ENCODE measurements around the gene FRS3.

Gene FRS3

DNA sequence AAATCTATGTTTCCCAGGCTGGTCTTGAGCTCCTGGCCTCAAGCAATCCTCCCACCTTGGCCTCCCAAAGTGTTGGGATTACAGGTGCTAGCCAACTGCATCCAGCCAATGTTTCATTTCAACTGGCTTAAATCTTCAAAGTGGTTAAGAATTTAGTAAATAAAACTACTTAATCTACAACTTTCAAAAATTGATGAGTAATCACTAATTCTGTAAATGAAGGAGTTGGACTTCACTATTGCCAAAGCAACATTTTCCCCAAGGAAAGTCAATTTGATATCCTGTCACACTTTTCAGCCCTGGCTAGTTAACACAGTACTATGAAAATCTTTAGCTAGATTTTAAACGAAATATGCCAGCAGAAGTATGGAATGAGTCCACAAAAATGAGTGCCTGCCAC lies 11.6 kb upstream of the FRS3 start:
- no peak overlapping the region for H3K4me3 ChIP-seq (ENCODE audit: low read depth, low read length)

DNA sequence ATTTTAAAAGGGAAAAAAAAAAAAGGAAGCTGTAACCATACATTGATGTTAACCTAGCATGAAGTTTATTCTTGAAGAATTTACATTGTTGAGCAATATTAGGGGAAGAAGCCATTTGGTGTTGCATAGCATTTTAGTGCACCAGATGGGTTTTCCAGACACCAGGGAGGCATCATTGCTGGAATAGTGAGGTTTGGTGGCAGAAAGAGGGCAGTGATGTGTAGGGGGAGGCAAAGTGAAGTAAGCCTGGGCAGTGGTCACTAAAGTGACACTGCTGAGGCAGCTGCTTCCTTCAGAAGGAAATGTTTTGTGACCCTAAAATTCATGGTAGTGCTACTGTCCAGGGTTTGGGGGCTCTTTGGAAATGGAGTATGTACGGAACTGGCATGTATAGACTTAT lies 10.3 kb upstream of the FRS3 start:
- H3K4me3 ChIP-seq (ENCODE audit: low read depth, low read length) = no peak overlapping the region

DNA sequence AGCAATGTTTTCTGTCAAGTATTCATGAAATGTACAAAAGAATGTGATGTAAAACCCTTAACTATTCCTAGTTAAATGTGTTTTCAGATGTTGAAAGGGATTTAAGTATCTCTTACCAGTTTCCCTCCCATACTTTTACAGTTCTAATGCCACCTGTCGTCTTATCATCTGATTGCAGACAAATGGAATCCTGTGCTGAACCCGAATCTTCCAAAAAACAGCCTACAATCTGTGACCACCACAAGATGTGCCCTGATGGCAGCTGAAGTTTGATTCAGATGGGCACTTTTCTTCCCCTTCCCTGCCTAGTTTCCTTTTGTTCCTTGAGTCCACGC lies 9.7 kb upstream of the FRS3 start:
- no peak overlapping the region for H3K4me3 ChIP-seq (ENCODE audit: low read depth, low read length)

DNA sequence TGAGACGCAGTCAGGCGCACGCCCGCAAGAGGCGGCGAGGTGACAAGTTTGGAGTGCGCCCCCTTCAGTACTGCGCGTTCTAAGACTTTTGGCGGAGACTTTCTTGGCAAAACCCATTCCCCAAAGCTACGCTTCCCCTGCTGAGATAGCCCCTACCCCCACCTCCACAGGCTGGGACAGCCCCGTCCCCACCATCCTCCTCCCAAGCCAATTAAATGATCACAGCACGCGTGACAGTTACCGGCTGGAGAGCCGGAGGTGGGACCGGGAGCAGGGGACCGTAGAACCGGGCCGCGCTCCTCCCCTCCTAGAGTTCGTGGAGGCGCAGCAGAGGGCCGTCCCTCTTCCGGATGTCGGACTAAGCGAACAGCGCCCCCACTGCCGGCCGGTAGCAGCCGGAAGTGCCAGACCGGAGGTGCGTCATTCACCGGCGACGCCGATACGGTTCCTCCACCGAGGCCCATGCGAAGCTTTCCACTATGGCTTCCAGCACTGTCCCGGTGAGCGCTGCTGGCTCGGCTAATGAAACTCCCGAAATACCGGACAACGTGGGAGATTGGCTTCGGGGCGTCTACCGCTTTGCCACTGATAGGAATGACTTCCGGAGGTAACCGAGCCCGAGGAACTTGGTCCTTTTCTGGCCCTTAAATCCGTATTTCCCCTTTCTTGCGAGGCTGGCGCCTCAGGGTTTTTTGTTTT lies 7.7 kb upstream of the FRS3 start, which contains the start of gene TOMM6:
TSS of gene TOMM6 (plus strand) at position 476 of the 699 bp plus-strand sequence. CDS start at position 480, 4 bp downstream.
- peak within 1 kb of the TSS; percentile 100 for H3K4me3 ChIP-seq (ENCODE audit: low read depth, low read length)

DNA sequence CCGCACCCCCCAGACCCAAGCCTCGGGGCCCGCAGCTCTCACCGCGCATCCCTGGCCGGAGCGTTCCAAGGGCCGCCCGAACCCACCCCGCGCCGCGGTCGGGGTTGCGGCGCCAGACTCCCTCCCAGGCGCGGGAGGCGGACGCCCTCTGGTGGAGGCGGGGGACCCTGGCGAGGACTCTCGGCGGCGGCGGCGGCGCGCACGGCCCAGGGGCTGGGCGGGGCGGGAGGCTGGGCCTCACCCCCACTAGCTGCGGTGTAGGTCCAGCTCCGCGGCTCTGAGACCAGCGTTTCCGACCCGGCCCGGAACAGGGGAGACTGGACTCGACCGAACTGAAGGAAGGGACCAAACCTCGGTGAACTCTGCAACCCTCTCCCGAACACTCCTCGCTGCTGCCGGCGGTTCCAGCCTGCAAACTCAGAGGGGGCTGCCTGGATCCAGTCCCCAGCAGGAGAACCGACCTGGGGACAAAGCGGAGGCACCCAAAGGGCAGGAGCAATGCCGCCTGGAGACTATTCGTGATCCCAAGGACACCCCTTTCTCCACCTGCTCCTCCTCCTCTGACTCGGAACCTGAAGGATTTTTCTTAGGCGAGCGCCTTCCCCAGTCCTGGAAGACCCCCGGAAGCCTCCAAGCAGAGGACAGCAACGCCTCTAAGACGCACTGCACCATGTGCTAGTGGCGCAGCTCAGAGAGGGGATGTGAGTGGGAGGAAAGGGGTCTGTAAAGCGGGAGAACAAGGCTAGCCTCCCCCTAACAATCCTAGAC lies 6.9 kb upstream of the FRS3 start:
- H3K4me3 ChIP-seq (ENCODE audit: low read depth, low read length) = peak overlapping the region; percentile 100

DNA sequence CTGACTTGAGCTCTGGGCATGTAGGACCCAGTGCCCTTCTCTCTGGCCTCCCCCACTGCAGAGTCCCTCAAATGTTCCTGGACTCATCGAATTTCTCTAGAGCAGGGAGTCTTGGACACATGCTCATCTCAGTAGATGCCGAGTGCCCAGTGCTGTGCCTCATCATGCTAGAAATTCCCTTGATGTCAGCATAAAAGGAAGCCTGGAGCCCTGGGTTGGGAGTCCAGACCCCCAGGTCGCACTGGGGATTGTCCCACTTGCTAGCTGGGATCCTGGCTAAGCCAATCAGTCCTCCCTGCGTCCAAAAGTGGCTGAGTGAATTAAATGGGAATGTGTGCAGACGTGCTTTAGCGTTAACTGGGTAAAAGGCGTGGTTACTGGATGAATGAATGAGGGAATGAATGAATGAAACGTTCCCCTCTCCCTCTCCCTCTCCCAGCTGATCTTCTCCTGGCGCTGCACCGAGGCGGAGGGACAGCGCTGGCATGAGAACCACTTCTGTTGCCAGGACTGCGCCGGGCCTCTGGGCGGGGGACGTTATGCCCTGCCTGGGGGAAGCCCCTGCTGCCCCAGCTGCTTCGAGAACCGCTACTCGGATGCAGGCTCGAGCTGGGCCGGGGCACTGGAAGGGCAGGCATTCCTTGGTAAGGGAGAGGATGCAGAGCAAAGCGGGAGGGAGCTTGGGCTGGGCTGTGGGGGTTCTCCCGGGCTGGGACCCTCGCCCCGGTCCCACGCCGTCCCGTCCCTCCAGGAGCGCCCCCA lies 6.2 kb upstream of the FRS3 start:
- peak overlapping the region; percentile 25 for H3K4me3 ChIP-seq (ENCODE audit: low read depth, low read length)

DNA sequence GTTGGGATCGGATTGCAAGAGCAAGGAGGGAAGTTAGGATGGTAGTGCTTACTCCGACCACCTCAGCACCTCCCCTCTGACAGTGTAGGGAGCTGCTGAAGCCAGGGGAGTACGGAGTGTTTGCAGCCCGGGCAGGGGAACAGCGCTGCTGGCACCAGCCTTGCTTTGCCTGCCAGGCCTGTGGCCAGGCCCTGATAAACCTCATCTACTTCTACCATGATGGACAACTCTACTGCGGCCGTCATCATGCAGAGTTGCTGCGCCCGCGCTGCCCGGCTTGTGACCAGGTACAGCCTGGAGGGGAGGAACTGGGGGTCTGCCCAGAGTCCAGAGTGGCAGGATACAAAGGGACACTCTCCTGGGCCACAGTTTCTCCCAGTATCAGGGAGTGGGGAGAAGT lies 5.6 kb upstream of the FRS3 start:
- H3K4me3 ChIP-seq (ENCODE audit: low read depth, low read length) = no peak overlapping the region

DNA sequence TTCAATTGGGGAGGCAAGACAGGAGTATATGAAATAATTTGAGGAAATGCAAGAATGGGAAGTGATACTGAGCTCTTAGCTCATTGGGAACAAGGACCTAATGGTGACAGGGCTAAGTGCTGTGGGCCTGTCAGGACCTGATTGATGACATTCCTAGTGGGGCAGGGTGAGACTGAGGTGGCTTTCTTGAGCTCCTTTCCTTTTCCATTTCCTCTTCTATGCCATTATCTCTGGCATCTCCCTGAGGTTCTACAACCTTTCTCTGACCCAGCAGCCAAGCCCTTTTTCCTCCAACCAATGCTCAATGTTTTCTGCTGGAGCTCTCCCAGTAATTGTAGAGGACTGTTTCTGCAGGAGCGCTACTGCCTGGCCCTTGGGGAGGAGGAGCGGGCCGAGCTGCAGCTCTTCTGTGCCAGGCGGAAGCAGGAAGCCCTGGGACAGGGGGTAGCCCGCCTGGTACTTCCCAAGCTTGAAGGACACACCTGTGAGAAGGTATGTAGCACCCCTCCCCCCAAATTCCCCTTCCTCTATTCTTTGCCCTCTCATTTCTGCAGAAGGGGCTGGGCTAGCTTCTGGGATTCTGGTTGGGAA lies 5.0 kb upstream of the FRS3 start:
- no peak overlapping the region for H3K4me3 ChIP-seq (ENCODE audit: low read depth, low read length)

DNA sequence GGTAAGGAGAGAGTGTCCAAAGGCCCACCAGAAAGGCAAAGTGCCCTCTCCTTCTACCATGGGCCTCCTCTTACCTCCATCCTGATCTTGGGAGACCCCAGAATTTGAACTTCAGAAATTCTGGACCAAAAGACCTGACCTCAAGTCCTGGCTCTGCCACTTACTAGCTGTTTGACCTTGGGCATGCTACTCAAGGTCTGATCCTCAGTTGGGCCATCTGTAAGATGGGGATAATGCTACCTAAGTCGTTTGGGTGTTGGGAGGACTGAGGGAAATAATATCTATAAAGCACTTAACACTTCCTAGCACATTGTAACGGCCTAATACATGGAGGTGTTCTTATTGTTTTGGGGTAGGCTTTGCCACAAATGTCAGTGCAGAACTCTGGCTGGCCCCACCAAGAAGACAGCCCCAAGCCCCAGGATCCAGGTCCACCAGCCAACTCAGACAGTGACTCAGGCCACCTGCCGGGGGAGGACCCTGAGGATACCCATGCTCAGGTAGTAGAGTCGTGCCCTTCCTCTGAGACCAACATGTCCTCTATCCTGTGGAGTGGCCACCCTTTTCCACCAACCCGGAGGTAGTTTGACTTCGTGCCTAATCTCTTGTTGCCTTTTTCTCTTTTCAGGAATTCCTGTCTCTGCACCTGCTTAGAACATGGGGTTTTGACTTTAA lies 3.5 kb upstream of the FRS3 start:
- H3K4me3 ChIP-seq (ENCODE audit: low read depth, low read length) = no peak overlapping the region

DNA sequence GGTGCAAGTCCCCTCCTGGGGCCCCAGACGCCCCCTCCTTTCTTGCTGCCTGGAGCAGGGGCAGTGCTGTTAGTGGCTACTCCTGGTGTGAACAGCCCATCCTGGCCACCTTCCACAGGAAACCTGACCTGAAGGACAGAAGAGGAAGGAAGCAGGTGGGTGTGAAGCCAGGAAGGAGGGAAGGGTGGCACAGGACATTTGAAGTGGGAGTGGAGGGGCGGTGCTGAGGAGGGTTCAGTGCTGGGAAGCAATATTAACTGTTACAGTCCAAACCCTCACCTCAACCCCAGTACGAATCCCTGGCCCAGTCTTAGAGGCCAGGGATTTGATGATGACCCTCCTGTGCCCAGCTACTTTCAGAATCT lies 1.6 kb upstream of the FRS3 start:
- H3K4me3 ChIP-seq (ENCODE audit: low read depth, low read length) = no peak overlapping the region

DNA sequence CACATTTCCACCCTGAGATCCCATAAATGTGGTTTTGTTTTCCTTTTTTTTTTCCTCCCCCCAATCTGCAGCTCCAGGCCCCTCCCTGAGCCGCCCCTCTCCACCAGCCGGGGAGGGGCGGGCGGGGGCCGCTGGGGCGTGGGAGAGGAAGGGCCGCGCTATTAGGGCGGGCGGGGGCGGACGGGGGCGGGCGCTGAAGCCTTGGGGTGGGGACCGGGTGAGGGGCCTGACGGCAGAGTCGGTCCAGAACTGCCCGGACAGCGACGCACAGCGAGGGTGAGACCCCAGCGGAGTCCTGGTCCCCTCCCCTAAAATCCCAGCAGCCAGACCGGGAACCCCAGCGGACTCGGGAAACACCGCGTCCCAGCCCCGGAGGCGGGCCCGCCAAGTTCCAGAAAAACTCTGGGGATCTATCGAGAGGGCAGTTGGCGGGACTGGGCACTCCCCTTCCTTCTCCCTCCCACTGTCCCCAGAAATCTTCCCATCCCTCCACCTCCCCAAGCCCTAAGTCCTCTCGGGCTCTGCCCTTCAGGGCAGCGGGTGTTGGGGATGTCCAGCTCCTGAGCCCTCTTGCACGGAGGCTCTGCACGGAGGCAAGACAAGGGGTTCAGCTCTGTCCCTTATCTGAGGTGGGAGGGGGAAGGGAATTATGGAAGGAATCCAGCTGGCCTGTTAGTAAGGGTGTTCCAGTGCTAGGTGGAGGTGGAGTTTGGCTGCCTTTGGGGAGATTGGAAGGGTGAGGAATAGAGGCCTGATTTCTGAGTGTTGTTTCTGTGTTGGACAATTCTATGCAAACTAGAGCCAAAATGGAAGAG lies 1.1 kb upstream of the FRS3 start, which contains the start of gene PRICKLE4:
TSS of gene PRICKLE4 (plus strand) at position 232 of the 815 bp plus-strand sequence. CDS start 2,692 bp downstream, outside the sequence.
- peak within 1 kb of the TSS; percentile 71 for H3K4me3 ChIP-seq (ENCODE audit: low read depth, low read length)

DNA sequence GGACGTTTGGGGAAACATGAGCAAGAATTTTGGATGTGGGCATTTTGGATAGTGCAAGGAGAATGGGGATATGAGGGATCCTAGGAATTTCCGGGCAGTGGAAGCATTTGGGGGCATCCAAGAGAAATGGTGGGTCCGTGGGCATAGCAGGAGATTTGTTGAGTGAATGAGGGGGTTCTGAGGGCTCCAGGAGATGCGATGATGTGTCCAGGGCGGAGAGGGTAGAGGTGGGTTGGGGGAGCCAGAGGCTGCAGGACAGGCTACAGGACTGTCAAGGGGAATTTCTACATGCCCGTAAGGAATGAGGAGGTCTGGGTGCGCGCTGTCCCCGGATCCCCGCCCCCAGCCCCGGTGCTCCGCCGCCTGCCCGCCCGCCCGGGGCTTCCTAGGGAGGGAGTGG lies 364 bp downstream of the FRS3 start:
- peak overlapping the region; percentile 71 for H3K4me3 ChIP-seq (ENCODE audit: low read depth, low read length)

DNA sequence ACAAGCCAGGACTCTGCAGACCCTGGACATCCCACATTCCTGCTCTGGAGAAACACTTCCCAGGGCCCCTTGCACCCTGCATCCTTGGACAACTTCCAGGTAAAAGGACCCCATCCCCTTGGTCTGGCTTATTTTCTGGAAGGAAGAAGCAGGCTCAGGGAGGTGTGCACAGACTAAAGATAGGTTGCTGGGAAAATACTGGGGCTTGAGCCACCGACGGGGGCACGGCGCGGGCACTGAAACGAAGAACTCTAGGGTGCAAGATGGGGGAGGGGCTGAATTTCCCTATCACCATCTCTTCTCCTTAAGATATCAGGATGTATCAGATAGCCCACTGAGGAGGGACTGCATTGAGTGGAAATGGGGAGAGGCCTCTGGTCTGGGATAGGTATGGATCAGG lies 805 bp downstream of the FRS3 start:
- H3K4me3 ChIP-seq (ENCODE audit: low read depth, low read length) = no peak overlapping the region

DNA sequence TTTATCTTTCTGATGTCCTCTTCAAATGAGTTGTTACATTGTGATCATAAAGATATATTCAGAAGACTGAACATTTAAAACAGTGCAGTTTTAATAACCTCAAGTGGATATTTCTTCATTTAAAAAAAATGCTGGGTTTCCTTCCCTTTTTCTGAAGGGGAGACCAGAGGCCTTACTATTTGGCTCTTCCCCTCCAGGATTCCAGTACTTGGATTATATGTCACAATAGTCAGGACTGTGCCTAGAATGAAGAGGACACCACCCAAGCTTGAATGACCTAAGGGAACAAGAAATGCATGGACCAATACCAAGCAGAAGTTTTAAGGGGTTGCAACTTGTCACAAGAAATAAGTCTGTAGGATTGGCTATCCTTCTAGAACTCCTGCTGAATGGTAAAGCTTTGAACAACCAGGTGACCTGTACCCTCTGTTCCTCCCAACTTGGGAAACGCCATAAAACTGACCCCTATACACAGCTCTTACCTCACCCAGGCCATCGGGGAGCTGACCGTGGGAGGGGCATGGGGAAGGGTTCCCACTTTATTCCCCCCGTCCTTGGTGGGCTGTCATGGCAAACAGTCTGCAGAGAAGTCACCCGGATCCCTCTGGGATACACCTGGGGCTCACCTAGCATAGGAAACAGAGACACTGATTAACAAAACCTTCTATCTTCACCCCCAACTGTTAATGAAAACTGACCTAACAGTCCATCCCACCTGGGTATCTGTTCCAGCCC lies 2.0 kb downstream of the FRS3 start:
- no peak overlapping the region for H3K4me3 ChIP-seq (ENCODE audit: low read depth, low read length)

DNA sequence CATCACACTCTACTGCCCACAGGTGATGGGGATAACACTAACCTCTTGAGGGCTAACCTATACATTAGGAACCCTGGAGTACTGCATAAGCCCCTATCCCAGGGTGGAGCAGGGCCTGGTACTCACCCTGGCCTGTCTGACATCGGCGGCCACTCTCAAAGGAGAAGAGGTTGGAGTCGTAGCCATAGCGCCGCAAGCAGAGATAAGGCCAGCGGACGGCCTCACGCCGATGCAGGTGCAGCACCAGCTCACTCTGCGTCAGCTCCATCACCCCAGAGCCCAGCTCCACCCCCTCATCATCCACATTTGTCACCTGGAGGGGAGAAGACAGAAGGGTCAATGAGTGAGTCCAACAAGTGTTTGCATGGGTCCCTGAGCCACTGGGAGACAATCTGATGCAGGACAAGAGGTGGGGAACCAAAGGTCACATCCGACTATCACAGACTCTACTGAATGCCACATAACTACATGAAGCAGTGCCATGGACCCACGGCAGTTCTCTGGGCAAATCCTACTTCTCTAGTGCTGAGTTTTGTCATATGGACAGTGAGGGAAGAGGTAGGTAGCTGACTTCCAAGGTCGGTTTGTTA lies 4.3 kb downstream of the FRS3 start:
- no peak overlapping the region for H3K4me3 ChIP-seq (ENCODE audit: low read depth, low read length)

DNA sequence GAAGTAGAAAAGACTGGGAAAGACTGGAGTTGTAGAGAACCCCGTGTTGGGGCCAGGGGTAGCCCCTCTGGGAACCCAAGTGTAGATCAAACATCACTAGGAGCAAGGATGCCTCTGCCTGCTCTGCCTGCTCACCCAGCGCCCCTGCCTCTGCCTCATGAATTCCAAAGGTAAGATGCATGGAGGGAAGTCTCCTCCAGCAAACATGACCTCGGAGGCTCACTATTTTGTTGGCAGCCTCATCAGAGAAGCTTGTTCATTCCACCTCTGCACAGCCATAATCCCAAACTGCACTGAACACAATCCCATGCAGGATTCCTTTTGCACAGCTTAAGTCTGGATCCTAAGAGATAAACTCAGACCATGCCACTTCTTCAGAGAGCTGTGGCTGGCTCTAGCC lies 4.9 kb downstream of the FRS3 start:
- H3K4me3 ChIP-seq (ENCODE audit: low read depth, low read length) = no peak overlapping the region

DNA sequence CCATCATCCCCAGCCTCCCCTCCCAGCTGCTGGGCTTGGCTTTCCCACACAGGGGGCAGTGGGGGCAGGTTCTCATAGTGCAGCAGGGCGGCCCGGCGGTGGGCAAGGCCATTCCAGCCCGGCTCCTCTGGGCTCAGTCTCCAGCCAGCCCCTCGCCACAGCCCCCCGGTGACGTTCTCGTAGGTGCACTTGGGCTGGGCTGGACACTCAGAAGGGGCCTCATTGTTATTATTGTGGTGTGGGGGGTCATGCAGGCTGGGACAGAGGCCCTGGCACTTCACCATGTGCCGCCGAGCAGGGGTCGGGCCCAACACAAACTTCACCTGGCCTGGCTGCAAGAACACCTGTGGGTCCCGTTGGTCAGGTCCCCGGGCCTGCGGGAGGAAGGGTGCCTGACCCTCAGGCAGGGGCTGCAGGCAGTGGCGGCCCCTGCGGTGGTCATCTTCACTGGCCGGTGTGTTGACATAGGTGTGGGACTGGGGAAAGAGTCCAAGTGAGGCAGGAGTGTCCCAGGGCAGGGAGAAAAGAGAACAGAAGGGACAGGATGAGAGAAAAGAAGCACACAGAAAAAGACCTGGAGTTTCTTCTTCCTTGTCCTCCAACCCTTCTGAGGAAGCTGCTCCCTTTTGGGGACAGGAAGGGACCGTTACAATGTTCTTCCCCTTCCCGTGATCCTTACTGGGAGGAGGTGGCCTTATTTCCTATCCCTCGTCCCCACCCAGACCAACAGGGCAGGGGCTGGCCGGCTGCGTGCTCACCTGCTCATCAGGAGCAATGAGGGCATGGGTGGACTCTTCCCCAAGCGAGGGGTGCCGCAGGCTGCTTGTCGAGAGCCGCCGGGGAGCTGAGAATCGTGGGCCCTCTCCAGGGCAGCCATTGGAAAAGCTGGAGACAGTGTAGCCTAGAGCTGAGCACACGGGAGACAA lies 8.4 kb downstream of the FRS3 start:
- H3K4me3 ChIP-seq (ENCODE audit: low read depth, low read length) = no peak overlapping the region
